SK-N-SH (cell line): Measurements from ENCODE around the gene WBP1L.

Source experiments
- CHD2 ChIP-seq: fragments of 150-350 bp; IDR thresholded peaks from 2 replicates; pipeline ENCODE4 v1.6.1; 2018; ENCODE audit warnings: low read length; ENCODE audit not compliant: partially characterized antibody
- GABPA ChIP-seq: IDR thresholded peaks from 2 replicates; pipeline ENCODE4 v1.4.0; 2012; ENCODE audit warnings: low read depth, mild to moderate bottlenecking
- JUND ChIP-seq: IDR thresholded peaks from 2 replicates; pipeline ENCODE4 v1.4.0; 2012
- MAX ChIP-seq: IDR thresholded peaks from 2 replicates; pipeline ENCODE4 v1.4.0; 2012; ENCODE audit warnings: low read depth
- MEF2A ChIP-seq: IDR thresholded peaks from 2 replicates; pipeline ENCODE4 v1.4.0; 2012; ENCODE audit warnings: low read depth, borderline replicate concordance
- POLR2AphosphoS5 ChIP-seq: IDR thresholded peaks from 2 replicates; pipeline ENCODE4 v1.6.1; 2012; ENCODE audit warnings: low read depth, low read length
- TF ChIP-seq, protein P1 (sequence below): fragments of 200-600 bp; sonication (generic); IDR thresholded peaks from 2 replicates; pipeline ENCODE4 v1.6.1; 2017; ENCODE audit warnings: antibody characterized with exemption, mild to moderate bottlenecking, moderate library complexity
- TF ChIP-seq, protein P2 (sequence below): fragments of 150-350 bp; IDR thresholded peaks from 2 replicates; pipeline ENCODE4 v1.6.1; 2017; ENCODE audit warnings: antibody characterized with exemption, low read length, low read depth, borderline replicate concordance
- TF ChIP-seq, protein P3 (sequence below): IDR thresholded peaks from 2 replicates; pipeline ENCODE4; 2012

DNA sequence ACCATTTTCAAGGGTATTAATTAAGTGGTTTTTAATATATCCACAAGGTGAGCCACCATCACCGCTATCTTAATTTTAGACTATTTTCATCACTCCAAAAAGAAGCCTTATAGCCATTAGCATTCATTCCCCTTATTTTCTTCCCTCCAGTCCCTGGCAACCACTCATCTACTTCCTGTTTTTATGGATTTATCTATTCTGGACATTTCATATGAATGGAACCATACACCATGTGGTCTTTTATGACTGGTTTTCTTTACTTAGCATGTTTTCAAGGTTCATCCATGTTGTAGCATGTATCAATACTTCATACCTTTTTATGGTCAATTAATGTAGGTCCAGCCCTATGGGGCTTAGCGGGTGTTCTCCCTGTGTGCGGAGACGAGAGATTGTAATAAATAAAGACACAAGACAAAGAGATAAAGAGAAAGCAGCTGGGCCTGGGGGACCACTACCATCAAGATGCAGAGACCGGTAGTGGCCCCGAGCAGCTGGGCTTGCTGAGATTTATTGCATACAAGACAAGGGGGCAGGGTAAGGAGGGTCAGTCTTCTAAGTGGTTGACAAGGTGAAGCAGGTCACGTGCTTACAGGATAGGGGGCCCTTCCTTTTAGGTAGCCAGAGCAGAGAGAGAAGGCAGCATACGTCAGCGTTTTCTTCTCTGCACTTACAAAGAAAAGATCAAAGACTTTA is 14.6 kb downstream of the WBP1L start:
- TF ChIP-seq, protein P1, sequence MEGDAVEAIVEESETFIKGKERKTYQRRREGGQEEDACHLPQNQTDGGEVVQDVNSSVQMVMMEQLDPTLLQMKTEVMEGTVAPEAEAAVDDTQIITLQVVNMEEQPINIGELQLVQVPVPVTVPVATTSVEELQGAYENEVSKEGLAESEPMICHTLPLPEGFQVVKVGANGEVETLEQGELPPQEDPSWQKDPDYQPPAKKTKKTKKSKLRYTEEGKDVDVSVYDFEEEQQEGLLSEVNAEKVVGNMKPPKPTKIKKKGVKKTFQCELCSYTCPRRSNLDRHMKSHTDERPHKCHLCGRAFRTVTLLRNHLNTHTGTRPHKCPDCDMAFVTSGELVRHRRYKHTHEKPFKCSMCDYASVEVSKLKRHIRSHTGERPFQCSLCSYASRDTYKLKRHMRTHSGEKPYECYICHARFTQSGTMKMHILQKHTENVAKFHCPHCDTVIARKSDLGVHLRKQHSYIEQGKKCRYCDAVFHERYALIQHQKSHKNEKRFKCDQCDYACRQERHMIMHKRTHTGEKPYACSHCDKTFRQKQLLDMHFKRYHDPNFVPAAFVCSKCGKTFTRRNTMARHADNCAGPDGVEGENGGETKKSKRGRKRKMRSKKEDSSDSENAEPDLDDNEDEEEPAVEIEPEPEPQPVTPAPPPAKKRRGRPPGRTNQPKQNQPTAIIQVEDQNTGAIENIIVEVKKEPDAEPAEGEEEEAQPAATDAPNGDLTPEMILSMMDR: no peak
- TF ChIP-seq CHD2 (no peak), MEF2A (no peak), MAX (no peak), GABPA (no peak), POLR2AphosphoS5 (no peak), JUND (no peak)
- TF ChIP-seq, protein P2, sequence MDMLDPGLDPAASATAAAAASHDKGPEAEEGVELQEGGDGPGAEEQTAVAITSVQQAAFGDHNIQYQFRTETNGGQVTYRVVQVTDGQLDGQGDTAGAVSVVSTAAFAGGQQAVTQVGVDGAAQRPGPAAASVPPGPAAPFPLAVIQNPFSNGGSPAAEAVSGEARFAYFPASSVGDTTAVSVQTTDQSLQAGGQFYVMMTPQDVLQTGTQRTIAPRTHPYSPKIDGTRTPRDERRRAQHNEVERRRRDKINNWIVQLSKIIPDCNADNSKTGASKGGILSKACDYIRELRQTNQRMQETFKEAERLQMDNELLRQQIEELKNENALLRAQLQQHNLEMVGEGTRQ: no peak
- TF ChIP-seq, protein P3, sequence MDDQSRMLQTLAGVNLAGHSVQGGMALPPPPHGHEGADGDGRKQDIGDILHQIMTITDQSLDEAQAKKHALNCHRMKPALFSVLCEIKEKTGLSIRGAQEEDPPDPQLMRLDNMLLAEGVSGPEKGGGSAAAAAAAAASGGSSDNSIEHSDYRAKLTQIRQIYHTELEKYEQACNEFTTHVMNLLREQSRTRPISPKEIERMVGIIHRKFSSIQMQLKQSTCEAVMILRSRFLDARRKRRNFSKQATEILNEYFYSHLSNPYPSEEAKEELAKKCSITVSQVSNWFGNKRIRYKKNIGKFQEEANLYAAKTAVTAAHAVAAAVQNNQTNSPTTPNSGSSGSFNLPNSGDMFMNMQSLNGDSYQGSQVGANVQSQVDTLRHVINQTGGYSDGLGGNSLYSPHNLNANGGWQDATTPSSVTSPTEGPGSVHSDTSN: no peak
